HEK293 (cell line): ENCODE results near the gene BACH2.

Source experiments
- TCF7L2 ChIP-seq: IDR thresholded peaks from 2 replicates; pipeline ENCODE4 v1.6.1; 2011; ENCODE audit warnings: low read depth, mild to moderate bottlenecking, inconsistent platforms, low read length, moderate library complexity, borderline replicate concordance
- TF ChIP-seq, protein P1 (sequence below): fragments of 450-650 bp; formaldehyde crosslinking; IDR thresholded peaks from 2 replicates; pipeline ENCODE4 v1.5.1; 2016; ENCODE audit warnings: missing biosample characterization, missing genetic modification characterization

GRCh38 chr6:90095145-90095544 is 201.5 kb downstream of the BACH2 start:
- TF ChIP-seq, protein P1, sequence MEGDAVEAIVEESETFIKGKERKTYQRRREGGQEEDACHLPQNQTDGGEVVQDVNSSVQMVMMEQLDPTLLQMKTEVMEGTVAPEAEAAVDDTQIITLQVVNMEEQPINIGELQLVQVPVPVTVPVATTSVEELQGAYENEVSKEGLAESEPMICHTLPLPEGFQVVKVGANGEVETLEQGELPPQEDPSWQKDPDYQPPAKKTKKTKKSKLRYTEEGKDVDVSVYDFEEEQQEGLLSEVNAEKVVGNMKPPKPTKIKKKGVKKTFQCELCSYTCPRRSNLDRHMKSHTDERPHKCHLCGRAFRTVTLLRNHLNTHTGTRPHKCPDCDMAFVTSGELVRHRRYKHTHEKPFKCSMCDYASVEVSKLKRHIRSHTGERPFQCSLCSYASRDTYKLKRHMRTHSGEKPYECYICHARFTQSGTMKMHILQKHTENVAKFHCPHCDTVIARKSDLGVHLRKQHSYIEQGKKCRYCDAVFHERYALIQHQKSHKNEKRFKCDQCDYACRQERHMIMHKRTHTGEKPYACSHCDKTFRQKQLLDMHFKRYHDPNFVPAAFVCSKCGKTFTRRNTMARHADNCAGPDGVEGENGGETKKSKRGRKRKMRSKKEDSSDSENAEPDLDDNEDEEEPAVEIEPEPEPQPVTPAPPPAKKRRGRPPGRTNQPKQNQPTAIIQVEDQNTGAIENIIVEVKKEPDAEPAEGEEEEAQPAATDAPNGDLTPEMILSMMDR: no peak
- TF ChIP-seq TCF7L2: no peak
